Fibroblast of villous mesenchyme (primary cell): ENCODE data around the gene SKI. TPM values are rescaled to one million over a fixed set of nuclear protein-coding genes. Genes with fewer than 3 reads are reported as not detected.

Experiments used
- DNase-seq: peaks from one replicate; pipeline ENCODE4 v3.0.0-alpha.2; 2010; ENCODE audit warnings: low read depth
- H3K4me3 ChIP-seq: 2 replicates; pipeline ENCODE4 v1.5.1; 2011; ENCODE audit warnings: low read depth, mild to moderate bottlenecking, low read length
- CTCF ChIP-seq: IDR thresholded peaks from 2 replicates; pipeline ENCODE4 v1.5.1; 2012; ENCODE audit warnings: low read depth, mild to moderate bottlenecking, low read length; ENCODE audit not compliant: insufficient read depth
- total RNA-seq: library from RNA; depleted of rRNA; stranded (reverse); fragments of >200 nt; gene quantifications from 2 replicates; pipeline ENCODE4 v1.2.3, GENCODE V29; 2012

Gene SKI
- total RNA-seq, 1 donor, result 26.8 TPM

GRCh38 chr1:2226525-2227345 lies 1.4 kb upstream of the SKI start:
- TF ChIP-seq CTCF, result no peak
- DNase-seq, result no peak
- peak overlapping the region; percentile 73 for H3K4me3 ChIP-seq

- TF ChIP-seq CTCF, result no peak
- peak overlapping the region; percentile 73 for H3K4me3 ChIP-seq
- DNase-seq, result peak; percentile 97
These were observed 568 bp upstream of the SKI start for GRCh38 chr1:2227346-2228156.

GRCh38 chr1:2228694-2229036 lies 546 bp downstream of the SKI start:
- DNase-seq, result no peak
- no peak for TF ChIP-seq CTCF
- H3K4me3 ChIP-seq, result peak overlapping the region; percentile 86

- no peak for TF ChIP-seq CTCF
- DNase-seq, result peak; percentile 75
- H3K4me3 ChIP-seq, result peak overlapping the region; percentile 86
These were observed 1.1 kb downstream of the SKI start for GRCh38 chr1:2229037-2229864.

- H3K4me3 ChIP-seq, result peak overlapping the region; percentile 86
- TF ChIP-seq CTCF, result no peak
- DNase-seq, result peak; percentile 61
These were observed 2.0 kb downstream of the SKI start for GRCh38 chr1:2229911-2230731.

- peak; percentile 57 for DNase-seq
- TF ChIP-seq CTCF, result no peak
- H3K4me3 ChIP-seq, result peak overlapping the region; percentile 86
These were observed 2.8 kb downstream of the SKI start for GRCh38 chr1:2230781-2231531.
